DLD1 (cell line): ENCODE data around the gene STXBP4.

Experiments used
- in situ Hi-C: cut with HindIII; loops from 2 replicates; pipeline ENCODE4 v1.10.0; 2017; ENCODE audit warnings: low sequenced_read_pairs

The STXBP4 gene

DNA sequence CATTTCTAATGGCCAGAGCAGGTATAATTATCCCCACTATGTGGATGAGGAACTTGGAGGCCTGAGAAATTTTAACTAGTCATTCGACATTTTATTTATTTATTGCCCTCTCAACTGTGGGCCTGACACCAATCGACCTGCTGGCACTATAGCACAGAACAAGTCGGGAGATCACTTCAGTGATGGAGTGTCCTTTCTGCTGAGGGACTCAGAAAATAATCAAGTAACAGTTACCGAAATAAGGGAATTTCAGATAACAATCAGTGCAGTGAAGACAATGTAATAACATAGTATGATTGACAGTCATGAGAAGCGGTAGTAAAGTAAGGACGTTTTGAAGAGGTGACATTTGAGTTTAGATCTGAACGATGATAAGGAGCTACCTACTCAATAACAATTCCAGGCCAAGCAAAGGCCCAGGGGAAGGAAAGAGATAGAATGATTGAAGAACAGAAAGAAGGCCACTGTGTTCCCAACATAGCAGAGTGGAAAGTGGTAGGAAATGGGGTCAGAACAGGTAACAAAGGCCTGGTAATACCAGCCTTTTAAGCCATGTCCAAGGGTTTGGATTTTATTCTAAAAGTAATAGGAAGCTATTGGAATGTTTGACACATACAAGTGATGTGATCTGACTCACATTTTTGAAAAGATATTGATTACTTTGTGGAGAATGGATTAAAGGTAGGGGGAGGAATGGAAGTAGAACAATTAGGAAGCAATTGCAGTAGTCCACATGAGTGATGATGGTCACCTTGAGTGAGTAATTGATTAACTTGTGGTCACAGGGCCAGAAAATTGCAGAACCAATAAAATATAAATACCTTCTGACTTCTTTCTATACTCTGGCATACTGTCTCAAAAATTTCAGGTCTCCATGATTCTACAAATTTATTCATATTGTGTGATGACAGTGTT is 1.4 kb downstream of the STXBP4 start:
- in situ Hi-C loops = no loop called here

DNA sequence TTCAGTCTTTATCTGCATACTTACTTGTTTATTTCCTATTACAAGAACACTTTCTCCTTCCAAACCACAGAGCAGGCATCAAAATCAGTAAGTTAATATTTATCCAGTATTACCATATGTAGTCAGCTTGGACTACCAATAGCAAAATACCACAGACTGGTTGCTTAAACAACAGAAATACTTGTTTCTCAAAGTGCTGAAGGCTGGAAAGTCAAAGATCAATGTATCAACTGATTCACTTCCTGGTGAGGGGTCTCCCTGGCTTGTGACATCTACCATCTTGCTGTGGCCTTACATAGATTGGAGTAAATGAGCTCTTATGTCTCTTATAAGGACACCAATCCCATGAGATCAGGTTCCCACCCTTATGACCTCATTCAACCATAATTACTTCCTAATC is 2.6 kb downstream of the STXBP4 start:
- in situ Hi-C loops = no loop called here

DNA sequence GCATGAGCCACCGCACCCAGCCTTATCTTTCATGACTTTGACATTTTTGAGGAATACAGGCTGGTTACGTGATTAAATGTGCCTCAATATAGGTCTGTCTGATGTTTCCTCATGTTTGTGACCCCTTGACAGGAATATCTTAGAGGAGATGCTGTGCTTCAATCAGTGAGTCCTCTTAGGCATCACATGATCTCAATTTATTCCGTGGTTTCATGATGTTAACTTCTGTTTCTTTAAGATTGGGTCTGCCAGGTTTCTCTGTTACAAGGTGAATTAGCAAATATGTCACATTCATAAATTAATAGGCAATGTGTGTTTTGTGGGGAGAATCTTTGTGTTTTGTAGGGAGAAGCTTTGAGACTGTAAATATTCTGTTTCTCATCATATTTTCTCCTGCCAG is 3.3 kb downstream of the STXBP4 start:
- in situ Hi-C loops = no loop called here

DNA sequence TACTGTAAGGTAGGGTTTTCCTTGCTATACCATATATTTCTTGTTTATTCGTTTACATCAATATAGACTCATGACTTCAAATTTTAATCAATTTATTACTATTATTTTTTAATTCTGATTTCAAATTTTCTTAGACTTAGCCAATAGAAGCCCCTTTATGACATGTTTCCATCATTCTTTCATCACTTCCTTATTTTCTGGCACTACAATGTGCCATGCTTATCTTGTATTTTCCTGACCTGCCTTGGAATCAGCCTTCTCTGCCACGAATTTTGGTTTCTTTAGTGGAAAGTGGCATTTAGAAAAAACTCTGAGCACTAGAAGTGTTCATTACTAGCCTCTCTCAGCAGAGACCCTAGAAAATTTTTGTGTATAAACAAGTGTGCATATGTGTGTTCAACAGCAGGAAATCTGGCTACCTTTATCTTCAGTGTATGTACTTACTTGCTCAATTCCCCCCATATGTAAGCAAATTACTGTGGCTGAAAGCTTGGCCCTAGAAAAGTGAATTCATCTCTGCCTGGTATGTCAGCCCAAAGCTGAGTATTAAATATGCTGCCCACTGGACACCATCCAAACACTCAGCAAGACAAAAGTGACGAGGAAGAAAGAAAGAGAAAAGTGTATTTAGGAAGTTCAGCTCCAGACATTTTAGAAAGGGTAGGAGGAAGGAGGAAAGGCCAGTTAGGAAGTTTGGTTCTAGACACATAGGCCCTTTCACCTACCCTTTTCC is 4.0 kb downstream of the STXBP4 start:
- in situ Hi-C loops = no loop called here

DNA sequence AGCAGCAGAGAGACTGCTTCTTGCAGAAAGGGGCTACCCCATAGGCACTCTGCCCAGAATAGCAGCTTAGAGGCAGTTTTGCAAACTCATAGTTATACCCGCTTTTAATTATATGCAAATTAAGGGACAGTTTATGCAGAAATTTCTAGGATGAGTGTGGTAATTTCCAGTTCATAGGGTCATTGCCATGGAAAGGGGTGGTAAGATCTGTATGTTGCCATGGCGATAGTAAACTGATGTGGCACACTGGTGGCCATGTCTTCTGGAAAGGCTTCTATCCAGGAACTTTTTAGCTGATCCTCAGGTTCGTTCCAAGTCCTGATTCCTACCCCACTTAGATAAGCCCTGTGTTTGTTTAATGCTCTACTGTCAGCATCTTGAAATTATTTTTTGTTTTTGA is 6.2 kb downstream of the STXBP4 start:
- in situ Hi-C loops = loop anchor here (25.0 kb wide), 1 partner anchor 338 kb away; no protein-coding TSS in a partner anchor

DNA sequence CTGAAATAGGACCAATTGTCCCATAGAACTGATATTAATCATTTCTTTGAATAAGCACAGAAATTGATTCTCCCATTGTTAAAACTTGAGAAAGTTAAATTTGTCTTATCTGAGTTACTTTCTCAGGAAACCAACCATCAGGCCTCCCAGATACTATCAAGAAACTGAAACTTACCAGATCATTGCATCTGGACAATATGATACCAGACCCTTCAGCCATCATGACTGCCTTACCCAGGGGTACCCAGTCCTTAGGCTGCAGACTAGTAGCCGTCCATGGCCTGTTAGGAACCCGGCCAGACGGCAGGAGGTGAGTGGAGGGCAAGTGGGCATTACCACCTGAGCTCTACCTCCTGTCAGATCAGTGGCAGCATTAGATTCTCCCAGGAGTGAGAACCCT is 7.8 kb downstream of the STXBP4 start:
- in situ Hi-C loops = loop anchor here (25.0 kb wide), 1 partner anchor 336 kb away; no protein-coding TSS in a partner anchor

DNA sequence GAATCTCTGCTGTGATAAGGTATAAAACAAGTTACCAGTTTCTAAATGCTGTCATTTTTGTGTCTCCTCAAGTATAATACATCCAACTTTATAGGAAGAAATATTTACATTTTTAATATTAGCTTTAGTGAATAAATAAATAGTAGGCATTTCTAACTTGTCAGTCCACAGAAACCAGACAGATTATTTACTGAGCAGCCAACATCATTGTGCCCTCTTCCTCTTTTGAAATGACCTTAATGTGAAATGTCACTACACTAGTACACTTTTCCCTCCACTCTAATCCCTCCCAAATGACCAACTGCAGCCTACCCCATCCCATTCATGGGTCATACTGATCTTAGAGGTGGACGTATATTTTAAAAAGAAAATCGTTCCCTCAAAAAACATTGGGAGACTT is 9.2 kb downstream of the STXBP4 start:
- in situ Hi-C loops = loop anchor here (25.0 kb wide), 1 partner anchor 335 kb away; no protein-coding TSS in a partner anchor

DNA sequence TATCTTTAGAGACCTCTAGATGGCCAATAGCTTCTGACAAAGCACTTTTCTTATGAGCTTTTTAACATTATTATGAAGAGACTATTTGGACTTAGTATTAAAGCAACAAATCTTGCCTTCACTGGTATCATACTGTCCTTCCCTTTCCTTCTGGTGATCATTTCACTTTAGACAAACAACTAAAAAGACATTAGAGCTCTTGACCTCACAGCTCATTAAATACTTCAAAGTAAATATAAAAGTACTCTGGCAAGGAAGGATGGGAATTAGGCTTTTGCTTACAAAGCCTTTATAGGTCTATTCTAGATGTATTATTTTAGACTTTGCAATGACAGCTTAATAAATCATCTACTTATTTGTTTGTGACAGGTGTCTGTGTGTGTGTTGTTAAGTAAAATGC is 11.1 kb downstream of the STXBP4 start:
- in situ Hi-C loops = loop anchor here (25.0 kb wide), 1 partner anchor 333 kb away; no protein-coding TSS in a partner anchor

DNA sequence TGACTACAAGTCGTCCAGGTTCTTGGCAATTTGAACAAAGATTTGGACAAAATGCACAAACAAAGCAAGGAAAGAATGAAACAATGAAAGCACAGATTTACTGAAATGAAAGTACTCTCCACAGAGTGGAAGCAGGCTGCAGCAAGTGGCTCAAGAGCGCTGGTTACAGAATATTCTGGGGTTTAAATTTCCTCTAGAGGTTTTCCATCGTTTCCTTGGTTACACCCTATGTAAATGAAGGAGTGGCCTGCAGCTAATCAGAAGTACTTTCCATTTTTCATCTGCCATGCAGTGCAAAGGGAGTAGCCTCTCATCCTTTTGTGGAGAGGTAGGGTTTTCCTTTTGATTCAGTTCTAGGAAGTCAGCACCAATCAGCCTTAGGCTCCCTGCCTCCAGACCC is 11.8 kb downstream of the STXBP4 start:
- in situ Hi-C loops = loop anchor here (25.0 kb wide), 1 partner anchor 332 kb away; no protein-coding TSS in a partner anchor

DNA sequence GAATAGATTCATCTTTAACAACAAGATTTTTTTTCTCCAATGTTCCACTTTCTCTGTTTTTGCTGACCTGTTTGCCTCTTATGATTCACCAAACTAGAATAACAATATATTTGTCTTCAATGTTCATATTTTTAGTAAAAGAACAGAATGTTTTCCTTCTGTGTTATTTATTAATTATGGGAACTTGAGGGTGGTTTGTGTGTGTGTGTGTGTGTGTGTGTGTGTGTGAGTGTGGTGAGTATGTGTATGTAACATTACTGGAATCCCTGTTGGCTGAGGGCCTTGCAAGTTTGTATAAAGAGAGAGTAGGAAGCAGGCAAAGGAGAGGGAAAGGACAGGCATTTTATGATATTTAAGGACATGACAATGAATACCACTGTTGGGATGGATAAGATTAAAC is 13.8 kb downstream of the STXBP4 start:
- in situ Hi-C loops = loop anchor here (25.0 kb wide), 1 partner anchor 330 kb away; no protein-coding TSS in a partner anchor

DNA sequence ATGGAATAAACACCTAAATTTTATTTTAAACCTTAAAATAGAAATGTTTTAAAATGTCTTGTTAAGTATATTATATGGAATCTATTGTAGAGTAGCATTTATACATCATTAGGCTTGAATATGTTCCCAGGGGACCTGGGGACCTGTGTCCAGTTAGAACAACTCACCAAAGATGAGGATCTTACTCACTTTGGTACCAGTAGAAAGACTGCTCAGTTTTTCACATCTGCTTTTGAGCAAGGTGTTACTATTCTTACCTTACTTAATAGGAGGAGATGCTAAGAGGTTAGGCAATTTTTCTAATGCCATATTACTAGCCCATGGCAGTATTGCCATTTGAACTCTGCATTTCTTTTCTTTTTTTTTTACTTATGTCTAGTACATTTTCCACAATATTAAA is 14.7 kb downstream of the STXBP4 start:
- in situ Hi-C loops = loop anchor here (25.0 kb wide), 1 partner anchor 329 kb away; no protein-coding TSS in a partner anchor

DNA sequence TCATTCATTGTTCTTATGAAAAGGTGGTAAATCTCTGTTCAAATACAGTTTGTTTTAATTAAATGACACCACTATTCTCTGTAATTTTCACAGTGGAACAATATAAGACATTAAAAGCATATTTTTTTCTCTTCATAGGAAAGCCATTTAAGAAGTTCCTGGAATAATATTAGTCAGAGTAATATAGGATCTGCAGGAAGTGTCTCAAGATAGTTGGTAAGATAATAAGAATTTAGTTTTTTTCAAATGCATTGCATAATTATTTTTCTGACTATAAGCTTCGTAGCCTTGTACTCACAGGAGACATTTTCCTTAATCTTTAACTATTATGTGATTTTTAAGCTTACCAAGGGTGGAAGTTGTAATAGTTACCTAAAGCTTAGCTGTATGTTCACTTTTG is 16.9 kb downstream of the STXBP4 start:
- in situ Hi-C loops = loop anchor here (25.0 kb wide), 1 partner anchor 327 kb away; no protein-coding TSS in a partner anchor

DNA sequence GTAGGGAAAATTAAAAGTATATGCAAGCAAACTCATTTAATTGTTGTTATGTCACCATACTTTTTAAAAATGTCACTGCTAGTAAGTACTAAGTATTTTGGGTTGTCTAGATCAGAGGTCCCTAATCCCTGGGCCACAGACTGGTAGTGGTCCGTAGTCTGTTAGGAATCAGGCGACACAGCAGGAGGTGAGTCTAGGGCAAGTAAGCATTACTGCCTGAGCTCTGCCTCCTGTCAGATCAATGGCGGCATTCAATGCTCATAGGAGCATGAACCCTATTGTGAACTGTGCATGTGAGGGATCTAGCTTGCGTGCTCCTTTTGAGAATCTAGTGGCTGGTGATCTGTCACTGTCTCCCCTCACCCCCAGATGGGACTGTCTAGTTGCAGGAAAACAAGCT is 21.6 kb downstream of the STXBP4 start:
- in situ Hi-C loops = loop anchor here (25.0 kb wide), 1 partner anchor 322 kb away; no protein-coding TSS in a partner anchor

DNA sequence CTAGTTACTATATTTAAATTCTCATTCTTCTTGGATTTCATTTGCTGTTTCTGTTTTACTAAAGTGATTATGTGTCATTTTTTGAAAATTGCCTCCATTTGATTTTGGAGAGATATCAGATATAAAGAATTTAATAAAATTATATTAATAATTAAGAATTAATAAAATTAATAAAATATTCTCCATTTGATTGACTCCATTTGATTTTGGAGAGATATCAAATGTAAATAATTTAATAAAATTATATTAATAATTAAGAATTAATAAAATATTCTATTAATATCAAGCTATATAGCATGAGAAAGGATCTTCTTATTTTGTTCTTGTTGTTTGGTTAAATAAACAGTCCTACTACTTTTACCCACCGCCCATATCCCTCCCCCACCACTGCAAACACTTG is 23.0 kb downstream of the STXBP4 start:
- in situ Hi-C loops = loop anchor here (25.0 kb wide), 1 partner anchor 321 kb away; no protein-coding TSS in a partner anchor

DNA sequence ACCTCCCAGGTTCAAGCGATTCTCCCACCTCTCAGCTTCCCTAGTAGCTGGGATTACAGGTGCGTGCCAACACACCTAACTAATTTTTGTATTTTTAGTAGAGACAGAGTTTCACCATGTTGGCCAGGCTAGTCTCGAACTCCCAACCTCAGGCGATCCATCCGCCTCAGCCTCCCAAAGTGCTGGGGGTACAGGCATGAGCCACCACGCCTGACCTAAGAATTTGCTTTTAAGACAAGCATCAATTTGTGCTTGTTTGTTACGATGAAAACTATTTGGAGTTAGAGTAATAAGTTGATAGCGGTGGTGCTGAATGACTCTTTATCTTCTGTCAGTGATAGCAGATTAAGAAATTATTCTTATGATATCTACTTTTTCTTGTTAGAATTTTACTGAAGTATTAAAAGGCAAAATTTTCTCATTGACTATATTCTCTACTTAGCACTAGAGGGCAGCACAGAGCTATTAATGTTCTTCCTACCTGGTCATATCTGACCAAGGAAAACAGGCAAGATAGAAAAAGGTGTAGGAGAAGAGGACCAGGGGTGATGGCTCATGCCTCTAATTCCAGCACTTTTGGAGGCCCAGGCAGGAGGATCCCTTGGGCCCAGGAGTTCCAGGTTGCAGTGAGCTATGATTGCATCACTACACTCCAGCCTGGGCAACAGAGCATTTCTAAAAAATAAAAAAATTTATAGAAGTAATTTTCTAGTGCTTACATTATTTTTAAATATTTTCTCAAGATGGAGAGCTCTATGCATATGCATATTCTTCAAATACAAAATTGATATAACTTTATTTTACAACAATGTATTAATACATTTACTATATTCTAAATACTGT is 24.5 kb downstream of the STXBP4 start:
- in situ Hi-C loops = loop anchor here (25.0 kb wide), 1 partner anchor 319 kb away; no protein-coding TSS in a partner anchor

DNA sequence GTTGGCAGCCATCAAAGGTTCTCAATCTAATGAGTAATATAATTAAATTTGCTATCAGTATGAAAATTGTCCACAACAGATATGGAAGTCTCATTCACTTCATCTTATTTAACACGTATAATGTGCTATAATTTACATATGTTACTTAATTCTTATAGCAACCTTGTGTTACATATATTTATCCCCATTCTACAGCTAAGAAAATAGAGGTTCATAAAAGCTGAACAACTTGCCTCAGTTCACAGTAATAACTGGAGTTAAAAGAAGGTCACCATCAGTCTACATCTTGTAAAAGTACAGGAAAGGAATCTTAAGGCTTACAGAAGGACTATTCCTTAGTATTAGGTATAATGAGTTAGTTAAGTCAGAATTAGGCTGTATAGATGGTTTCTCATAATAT is 27.9 kb downstream of the STXBP4 start:
- in situ Hi-C loops = loop anchor here (25.0 kb wide), 1 partner anchor 316 kb away; no protein-coding TSS in a partner anchor

DNA sequence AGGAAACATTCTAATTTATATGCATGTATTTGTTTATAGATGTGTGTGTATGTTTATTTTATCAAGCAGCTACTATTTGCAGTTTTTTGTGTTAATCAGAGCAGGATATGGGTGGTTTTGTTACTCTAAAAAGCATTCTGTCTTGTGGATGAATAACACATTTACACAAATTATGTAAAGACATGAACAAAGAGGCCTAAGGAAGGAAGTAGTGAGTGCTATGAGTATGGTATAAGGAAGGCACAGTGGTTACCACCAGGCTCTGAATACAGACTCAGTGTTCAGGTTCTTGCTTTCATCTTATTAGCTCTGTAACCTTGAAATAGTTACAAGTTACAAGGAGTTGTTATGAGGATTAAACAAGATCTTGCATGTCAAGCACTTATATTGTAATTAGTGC is 33.9 kb downstream of the STXBP4 start:
- in situ Hi-C loops = no loop called here

DNA sequence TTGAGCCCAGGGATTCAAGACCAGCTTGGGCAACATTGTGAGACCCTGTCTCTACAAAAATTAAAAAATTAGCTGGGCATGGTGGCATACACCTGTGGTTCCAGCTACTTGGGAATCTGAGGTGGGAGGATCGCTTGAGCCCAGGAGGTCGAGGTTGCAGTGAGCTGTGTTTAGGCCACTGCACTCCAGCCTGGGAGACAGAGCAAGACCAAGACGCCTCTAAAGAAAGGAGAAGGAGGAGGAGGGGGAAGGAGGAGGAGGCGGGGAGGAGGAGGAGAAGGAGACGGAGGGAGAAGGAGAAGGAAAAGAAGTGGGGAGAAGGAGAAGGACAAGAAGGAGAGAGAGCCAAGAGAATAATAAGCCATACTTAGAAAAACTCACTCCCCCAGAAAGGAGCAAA is 35.9 kb downstream of the STXBP4 start:
- in situ Hi-C loops = no loop called here

DNA sequence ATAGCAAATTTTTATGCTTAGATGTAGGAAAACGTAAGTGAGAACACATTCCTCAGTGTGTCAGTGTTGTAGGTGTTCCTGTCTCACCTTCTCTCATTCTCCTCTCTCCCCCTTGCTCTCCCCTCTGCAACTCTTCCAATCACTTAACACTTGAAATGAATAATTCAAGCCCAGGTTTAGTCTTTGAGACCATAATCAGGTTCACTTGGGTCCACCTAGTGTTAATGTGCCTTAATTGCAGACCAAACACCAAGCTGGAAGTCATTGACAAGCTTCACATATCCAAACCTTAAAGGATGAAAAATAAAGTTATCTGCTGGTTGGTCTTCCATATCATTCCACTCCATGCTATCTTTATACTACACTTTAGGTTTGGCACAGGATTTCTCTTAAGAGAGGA is 37.0 kb downstream of the STXBP4 start:
- in situ Hi-C loops = no loop called here

DNA sequence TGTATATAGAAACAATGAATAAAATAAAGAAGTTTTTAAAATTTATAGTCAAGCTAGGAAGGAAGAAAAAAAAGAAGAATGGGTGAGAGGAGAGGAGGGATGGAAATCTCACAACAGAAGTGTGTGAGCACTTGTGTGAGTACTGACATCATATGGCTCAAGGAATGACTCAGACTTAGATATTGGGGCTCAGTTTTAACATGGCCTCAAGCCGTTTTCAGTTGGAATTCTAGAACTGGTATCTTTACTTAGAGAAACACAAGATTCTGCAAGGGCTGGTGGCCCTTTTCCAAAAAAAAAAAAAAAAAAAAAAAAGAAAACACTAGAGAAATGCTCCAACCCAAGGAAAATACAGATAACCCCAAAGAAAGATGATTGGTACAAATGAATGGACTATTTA is 55.1 kb downstream of the STXBP4 start:
- in situ Hi-C loops = no loop called here
